GM23248 (cell line): Measurements from ENCODE around the gene ARID5B.

Experiments used
- EZH2 ChIP-seq: fragments of 200-600 bp; sonication (generic); IDR thresholded peaks from 2 replicates; pipeline ENCODE4 v1.6.1; 2018; ENCODE audit warnings: antibody characterized with exemption, mild to moderate bottlenecking; ENCODE audit not compliant: insufficient read depth, poor library complexity, severe bottlenecking
- EZH2phosphoT487 ChIP-seq: fragments of 200-600 bp; sonication (generic); IDR thresholded peaks from 2 replicates; pipeline ENCODE4 v1.6.1; 2018; ENCODE audit warnings: antibody characterized with exemption, moderate library complexity, mild to moderate bottlenecking, low read depth; ENCODE audit not compliant: insufficient read depth

DNA sequence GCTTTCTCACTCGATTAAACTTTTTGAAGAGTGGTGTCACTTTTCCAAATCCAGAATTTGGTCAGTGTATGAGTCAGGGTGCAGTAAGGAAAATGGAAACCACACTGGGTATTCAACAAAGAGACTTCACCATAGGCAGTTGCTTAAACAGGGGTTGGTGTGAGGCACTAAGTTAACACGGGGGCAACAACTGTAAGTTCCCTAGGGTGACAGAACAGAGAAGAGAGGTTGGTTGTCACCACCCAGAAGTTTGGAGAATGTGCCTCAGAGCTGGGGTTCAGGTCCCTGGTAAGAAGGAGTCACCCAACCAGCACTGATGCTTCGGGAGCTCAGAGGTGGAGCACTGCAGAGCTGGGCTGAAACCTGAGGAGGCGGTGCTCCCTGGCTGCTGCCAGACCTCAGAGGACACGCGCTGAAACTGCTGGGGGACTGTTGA lies 170.4 kb downstream of the ARID5B start:
- TF ChIP-seq EZH2 (no peak), EZH2phosphoT487 (no peak)
